GM18505 (cell line): ENCODE data around the gene ZNF648.
"Not testable (repeated sequence)": the region's sequence is repeated elsewhere in the genome, so short reads cannot be mapped to it uniquely, and the experiment has no call there.

ENCODE experiments used
- ATAC-seq: cut with Tn5 transposase; IDR thresholded peaks from one replicate; pipeline ENCODE4 v1.9.1; 2021; ENCODE audit not compliant: unreplicated experiment
- POLR2A ChIP-seq: IDR thresholded peaks from 4 replicates; pipeline ENCODE4 v1.6.1; 2011; ENCODE audit warnings: borderline replicate concordance; ENCODE audit not compliant: insufficient read depth, insufficient read length; ENCODE audit errors: extremely low read depth

ZNF648 gene

GRCh38 chr1:182061594-182061993 lies at the start of gene ZNF648:
ZNF648 (minus strand) TSS chr1:182061712; CDS start chr1:182058010, 3,702 bp downstream.
- no peak for TF ChIP-seq POLR2A
- ATAC-seq, result no peak

GRCh38 chr1:182110635-182111034 lies 49.1 kb upstream of the ZNF648 start:
- ATAC-seq, result no peak
- TF ChIP-seq POLR2A, result no peak

GRCh38 chr1:182109771-182110170 lies 48.3 kb upstream of the ZNF648 start:
- ATAC-seq, result no peak
- no peak for TF ChIP-seq POLR2A

- ATAC-seq, result no peak
- TF ChIP-seq POLR2A, result no peak
Observed at GRCh38 chr1:182107209-182107608, 45.7 kb upstream of the ZNF648 start.

- no peak for ATAC-seq
- no peak for TF ChIP-seq POLR2A
Observed at GRCh38 chr1:182102043-182102416, 40.5 kb upstream of the ZNF648 start.

- ATAC-seq, result no peak
- TF ChIP-seq POLR2A, result no peak
Observed at GRCh38 chr1:182101415-182102042, 40.0 kb upstream of the ZNF648 start.

GRCh38 chr1:182098301-182098700 lies 36.8 kb upstream of the ZNF648 start:
- no peak for TF ChIP-seq POLR2A
- no peak for ATAC-seq

- TF ChIP-seq POLR2A, result no peak
- ATAC-seq, result no peak
Observed at GRCh38 chr1:182095946-182096345, 34.4 kb upstream of the ZNF648 start.

GRCh38 chr1:182094514-182095005 lies 33.0 kb upstream of the ZNF648 start:
- not testable (repeated sequence) for ATAC-seq

- no peak for ATAC-seq
Observed at GRCh38 chr1:182093781-182094180, 32.3 kb upstream of the ZNF648 start.

GRCh38 chr1:182092336-182092735 lies 30.8 kb upstream of the ZNF648 start:
- no peak for TF ChIP-seq POLR2A
- no peak for ATAC-seq

More at GRCh38 chr1:182093781-182094180, 32.3 kb upstream of the ZNF648 start:
- no peak for TF ChIP-seq POLR2A

- TF ChIP-seq POLR2A, result no peak
- no peak for ATAC-seq
Observed at GRCh38 chr1:182091083-182091482, 29.6 kb upstream of the ZNF648 start.

- ATAC-seq, result no peak
- no peak for TF ChIP-seq POLR2A
Observed at GRCh38 chr1:182087719-182088350, 26.3 kb upstream of the ZNF648 start.

- no peak for TF ChIP-seq POLR2A
- no peak for ATAC-seq
Observed at GRCh38 chr1:182087304-182087703, 25.8 kb upstream of the ZNF648 start.
